ENCODE results near the gene APOBEC3B. TPM values are rescaled to one million over a fixed set of nuclear protein-coding genes. Genes with fewer than 3 reads are reported as not detected.

The APOBEC3B gene
- total and polyA plus RNA-seq, 2 donors (not counting 1 experiment from before 2014, with no cell fraction given) = 2.4 to 7.9 TPM

DNA sequence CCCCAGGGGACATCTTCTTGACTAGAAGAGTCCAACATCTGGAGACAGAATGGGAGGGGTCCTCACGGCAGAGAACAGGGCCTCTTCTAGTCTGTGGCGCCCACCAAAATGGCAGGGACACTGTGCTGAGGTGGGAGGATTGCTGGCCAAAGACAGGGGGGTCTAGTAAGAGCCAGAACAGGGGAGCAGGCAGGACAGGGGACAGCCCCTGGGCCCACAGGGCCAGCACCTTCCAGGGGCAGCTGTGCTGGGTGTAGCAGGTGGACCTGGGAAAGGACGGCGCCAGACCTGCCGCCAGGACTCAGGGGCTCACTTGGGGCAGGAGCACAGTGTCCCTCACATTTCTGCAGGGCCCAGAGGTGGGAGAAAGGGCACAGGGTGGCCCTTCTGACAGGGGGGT lies 25.6 kb upstream of the APOBEC3B start:
- POLR2A ChIA-PET = no interaction called here
- H3K4me1 Mint-ChIP-seq = peaks cover 8% of the 10 kb centered on the region
- Histone ChIP-seq H3K36me3 (replicated peaks in 1 of 2; ENCODE audit: control extremely low read depth in 1 of 2, control insufficient read depth in 1 of 2, extremely low read depth in 1 of 2, insufficient read depth in 2 of 2, low read length in 1 of 2) (no peaks in the 10 kb centered on the region), H3K9ac (ENCODE audit: low read length) (no peak overlapping the region), H3K9me3 (ENCODE audit: control extremely low read depth in 1 of 3, control insufficient read depth in 2 of 3, insufficient read depth in 1 of 3, low read length in 2 of 3) (no peaks in the 10 kb centered on the region), H3K4me3 (ENCODE audit: control extremely low read depth in 1 of 5, extremely low read depth in 1 of 5, insufficient read depth in 1 of 5, low read depth in 2 of 5, low read length in 4 of 5) (no peak overlapping the region), H3K27me3 (replicated peaks in 1 of 4; ENCODE audit: control extremely low read depth in 1 of 4, control insufficient read depth in 3 of 4, insufficient read depth in 4 of 4, low read length in 3 of 4) (no peaks in the 10 kb centered on the region), H3K79me2 (ENCODE audit: control insufficient read depth, insufficient read depth, low read length) (no peaks in the 10 kb centered on the region), H3K4me1 (ENCODE audit: control insufficient read depth in 2 of 2, insufficient read depth in 2 of 2, low read length in 2 of 2) (no peaks in the 10 kb centered on the region), H2AFZ (ENCODE audit: insufficient read depth, low read depth, low read length, poor library complexity, severe bottlenecking) (no peak overlapping the region), H3K27ac (ENCODE audit: low read length in 2 of 2) (no peak overlapping the region), H3K4me2 (replicated peaks; ENCODE audit: low read depth, low read length, poor library complexity, severe bottlenecking) (no peak overlapping the region), H4K20me1 (ENCODE audit: control insufficient read depth, insufficient read depth, low read length, poor library complexity, severe bottlenecking) (no peaks in the 10 kb centered on the region)
- ATAC-seq (ENCODE audit: low read depth) (no peak), DNase-seq (no peak)
- H3K27ac Mint-ChIP-seq = no peak overlapping the region
- intact Hi-C loops (cut with micrococcal nuclease) = no loop called here
- H3K4me3 Mint-ChIP-seq = no peak overlapping the region
- WGBS (ENCODE audit: insufficient coverage) = 83% methylated on average over 5 of the region's 5 CpGs
- H3K9me3 Mint-ChIP-seq (ENCODE audit: insufficient read depth) = no peaks in the 10 kb centered on the region
- no peak for TF ChIP-seq EZH2 (IDR thresholded peaks at IDR 0.05; ENCODE audit: borderline replicate concordance, insufficient read depth, low read depth, low read length, poor library complexity, severe bottlenecking)
- TF ChIP-seq, protein P1, sequence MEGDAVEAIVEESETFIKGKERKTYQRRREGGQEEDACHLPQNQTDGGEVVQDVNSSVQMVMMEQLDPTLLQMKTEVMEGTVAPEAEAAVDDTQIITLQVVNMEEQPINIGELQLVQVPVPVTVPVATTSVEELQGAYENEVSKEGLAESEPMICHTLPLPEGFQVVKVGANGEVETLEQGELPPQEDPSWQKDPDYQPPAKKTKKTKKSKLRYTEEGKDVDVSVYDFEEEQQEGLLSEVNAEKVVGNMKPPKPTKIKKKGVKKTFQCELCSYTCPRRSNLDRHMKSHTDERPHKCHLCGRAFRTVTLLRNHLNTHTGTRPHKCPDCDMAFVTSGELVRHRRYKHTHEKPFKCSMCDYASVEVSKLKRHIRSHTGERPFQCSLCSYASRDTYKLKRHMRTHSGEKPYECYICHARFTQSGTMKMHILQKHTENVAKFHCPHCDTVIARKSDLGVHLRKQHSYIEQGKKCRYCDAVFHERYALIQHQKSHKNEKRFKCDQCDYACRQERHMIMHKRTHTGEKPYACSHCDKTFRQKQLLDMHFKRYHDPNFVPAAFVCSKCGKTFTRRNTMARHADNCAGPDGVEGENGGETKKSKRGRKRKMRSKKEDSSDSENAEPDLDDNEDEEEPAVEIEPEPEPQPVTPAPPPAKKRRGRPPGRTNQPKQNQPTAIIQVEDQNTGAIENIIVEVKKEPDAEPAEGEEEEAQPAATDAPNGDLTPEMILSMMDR (IDR thresholded peaks at IDR 0.05) = no peak
- no peaks in the 10 kb centered on the region for H3K27me3 Mint-ChIP-seq
- CTCF ChIA-PET = no interaction called here

DNA sequence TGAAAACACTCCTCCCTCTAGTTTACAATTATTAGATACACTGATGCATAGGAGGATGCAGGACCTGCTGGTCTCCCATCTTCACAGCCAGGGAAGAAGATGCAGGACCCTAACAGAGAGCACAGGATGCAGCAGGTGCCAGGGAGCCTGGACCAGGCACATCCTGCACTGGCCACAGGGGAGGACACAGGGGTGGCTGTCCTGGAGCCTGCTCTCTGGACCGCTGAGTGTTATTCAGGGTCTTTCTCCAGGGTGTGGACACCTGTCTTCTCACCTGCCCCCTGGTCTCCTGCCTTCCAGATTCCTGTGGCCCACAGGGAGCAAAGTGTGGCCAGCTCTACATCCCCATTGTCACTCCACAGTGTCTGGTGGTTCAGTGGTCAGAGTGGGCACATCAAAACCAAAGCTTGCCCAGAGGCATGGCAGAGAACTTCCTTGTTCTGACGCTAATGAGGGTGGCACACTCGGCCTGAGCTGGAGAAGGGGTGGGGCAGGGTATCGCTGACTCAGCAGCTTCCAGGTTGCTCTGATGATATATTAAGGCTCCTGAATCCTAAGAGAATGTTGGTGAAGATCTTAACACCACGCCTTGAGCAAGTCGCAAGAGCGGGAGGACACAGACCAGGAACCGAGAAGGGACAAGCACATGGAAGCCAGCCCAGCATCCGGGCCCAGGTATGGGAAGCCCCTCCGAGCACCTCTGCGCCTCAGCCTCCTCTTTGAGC lies 24.9 kb upstream of the APOBEC3B start, which contains the start of gene APOBEC3A:
APOBEC3A (plus strand) TSS at position 564 of the 725 bp plus-strand sequence; CDS start at position 647, 83 bp downstream.
- intact Hi-C loops (cut with micrococcal nuclease) = no loop called here
- no peaks in the 10 kb centered on the region for H3K36me3 ChIP-seq (replicated peaks in 1 of 2; ENCODE audit: control extremely low read depth in 1 of 2, control insufficient read depth in 1 of 2, extremely low read depth in 1 of 2, insufficient read depth in 2 of 2, low read length in 1 of 2)
- Mint-ChIP-seq H3K4me1 (peaks cover 8% of the 10 kb centered on the region), H3K9me3 (ENCODE audit: insufficient read depth) (no peaks in the 10 kb centered on the region), H3K4me3 (no peak within 1 kb of the TSS), H3K27me3 (no peaks in the 10 kb centered on the region), H3K27ac (peak within 1 kb of the TSS; percentile 20)
- H2AFZ ChIP-seq (ENCODE audit: insufficient read depth, low read depth, low read length, poor library complexity, severe bottlenecking) = no peak within 1 kb of the TSS
- H3K27me3 ChIP-seq (replicated peaks in 1 of 4; ENCODE audit: control extremely low read depth in 1 of 4, control insufficient read depth in 3 of 4, insufficient read depth in 4 of 4, low read length in 3 of 4) = no peaks in the 10 kb centered on the region
- POLR2A ChIA-PET = no interaction called here
- WGBS (ENCODE audit: insufficient coverage) = 66% methylated on average over 11 of the region's 11 CpGs
- no peaks in the 10 kb centered on the region for H4K20me1 ChIP-seq (ENCODE audit: control insufficient read depth, insufficient read depth, low read length, poor library complexity, severe bottlenecking)
- peak; percentile 39 for ATAC-seq (ENCODE audit: low read depth)
- TF ChIP-seq, protein P1 (IDR thresholded peaks at IDR 0.05) = no peak
- TF ChIP-seq EZH2 (IDR thresholded peaks at IDR 0.05; ENCODE audit: borderline replicate concordance, insufficient read depth, low read depth, low read length, poor library complexity, severe bottlenecking) = no peak
- no peak within 1 kb of the TSS for H3K27ac ChIP-seq (ENCODE audit: low read length in 2 of 2)
- H3K4me2 ChIP-seq (replicated peaks; ENCODE audit: low read depth, low read length, poor library complexity, severe bottlenecking) = no peak within 1 kb of the TSS
- CTCF ChIA-PET = interaction anchor here (1.0 kb wide), 1 partner anchor 46 kb away, joined by 3 read pairs; no protein-coding TSS in a partner anchor
- H3K9me3 ChIP-seq (ENCODE audit: control extremely low read depth in 1 of 3, control insufficient read depth in 2 of 3, insufficient read depth in 1 of 3, low read length in 2 of 3) = no peaks in the 10 kb centered on the region
- H3K4me1 ChIP-seq (ENCODE audit: control insufficient read depth in 2 of 2, insufficient read depth in 2 of 2, low read length in 2 of 2) = no peaks in the 10 kb centered on the region
- no peak within 1 kb of the TSS for H3K9ac ChIP-seq (ENCODE audit: low read length)
- no peak within 1 kb of the TSS for H3K4me3 ChIP-seq (ENCODE audit: control extremely low read depth in 1 of 5, extremely low read depth in 1 of 5, insufficient read depth in 1 of 5, low read depth in 2 of 5, low read length in 4 of 5)
- H3K79me2 ChIP-seq (ENCODE audit: control insufficient read depth, insufficient read depth, low read length) = no peaks in the 10 kb centered on the region
- DNase-seq = no peak
